ENCODE data around the gene RETN.

- TF ChIP-seq, protein P1, sequence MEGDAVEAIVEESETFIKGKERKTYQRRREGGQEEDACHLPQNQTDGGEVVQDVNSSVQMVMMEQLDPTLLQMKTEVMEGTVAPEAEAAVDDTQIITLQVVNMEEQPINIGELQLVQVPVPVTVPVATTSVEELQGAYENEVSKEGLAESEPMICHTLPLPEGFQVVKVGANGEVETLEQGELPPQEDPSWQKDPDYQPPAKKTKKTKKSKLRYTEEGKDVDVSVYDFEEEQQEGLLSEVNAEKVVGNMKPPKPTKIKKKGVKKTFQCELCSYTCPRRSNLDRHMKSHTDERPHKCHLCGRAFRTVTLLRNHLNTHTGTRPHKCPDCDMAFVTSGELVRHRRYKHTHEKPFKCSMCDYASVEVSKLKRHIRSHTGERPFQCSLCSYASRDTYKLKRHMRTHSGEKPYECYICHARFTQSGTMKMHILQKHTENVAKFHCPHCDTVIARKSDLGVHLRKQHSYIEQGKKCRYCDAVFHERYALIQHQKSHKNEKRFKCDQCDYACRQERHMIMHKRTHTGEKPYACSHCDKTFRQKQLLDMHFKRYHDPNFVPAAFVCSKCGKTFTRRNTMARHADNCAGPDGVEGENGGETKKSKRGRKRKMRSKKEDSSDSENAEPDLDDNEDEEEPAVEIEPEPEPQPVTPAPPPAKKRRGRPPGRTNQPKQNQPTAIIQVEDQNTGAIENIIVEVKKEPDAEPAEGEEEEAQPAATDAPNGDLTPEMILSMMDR (IDR thresholded peaks at IDR 0.05; ENCODE audit: low read length): no peak
- TF ChIP-seq EZH2phosphoT487 (IDR thresholded peaks at IDR 0.05; ENCODE audit: low read length) (no peak), EZH2 (optimal IDR thresholded peaks at IDR 0.05; ENCODE audit: low read depth, low read length) (no peak)
Measured at GRCh38 chr19:7625763-7626372, 43.0 kb upstream of the RETN start.

Data from MM.1S (cell line).